ENCODE measurements around the gene CDK14.

Gene CDK14

DNA sequence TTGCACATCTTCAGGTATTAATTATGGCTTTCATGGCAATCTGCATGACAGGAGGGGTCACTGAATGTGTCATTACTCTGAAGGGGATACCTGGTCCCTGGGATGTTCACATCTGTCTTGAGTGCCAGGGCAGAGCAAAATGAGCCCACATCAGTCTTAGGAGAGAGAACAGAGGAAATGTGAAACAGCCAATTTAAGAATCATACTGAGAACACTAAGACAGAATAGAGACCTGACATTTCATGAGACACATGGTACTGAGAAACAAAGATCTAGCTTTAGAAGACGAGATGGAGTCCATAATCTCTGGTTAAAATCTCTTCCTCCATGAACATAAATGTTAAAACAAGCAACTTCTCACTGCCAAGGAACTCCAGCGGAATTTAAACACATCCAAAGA is 634.0 kb downstream of the CDK14 start:
- no peak for TF ChIP-seq RAD21 (IDR thresholded peaks at IDR 0.05; ENCODE audit: low read depth)
- no peak for TF ChIP-seq TEAD4 (IDR thresholded peaks at IDR 0.05)
- no peak for TF ChIP-seq TAF1 (IDR thresholded peaks at IDR 0.05; ENCODE audit: low read depth)
- TF ChIP-seq, protein P1, sequence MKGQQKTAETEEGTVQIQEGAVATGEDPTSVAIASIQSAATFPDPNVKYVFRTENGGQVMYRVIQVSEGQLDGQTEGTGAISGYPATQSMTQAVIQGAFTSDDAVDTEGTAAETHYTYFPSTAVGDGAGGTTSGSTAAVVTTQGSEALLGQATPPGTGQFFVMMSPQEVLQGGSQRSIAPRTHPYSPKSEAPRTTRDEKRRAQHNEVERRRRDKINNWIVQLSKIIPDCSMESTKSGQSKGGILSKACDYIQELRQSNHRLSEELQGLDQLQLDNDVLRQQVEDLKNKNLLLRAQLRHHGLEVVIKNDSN (IDR thresholded peaks at IDR 0.05), result no peak
- no peak for TF ChIP-seq CREB1 (IDR thresholded peaks at IDR 0.05; ENCODE audit: low read depth)
- TF ChIP-seq TCF12 (IDR thresholded peaks at IDR 0.05; ENCODE audit: low read depth), result no peak
- no peak for TF ChIP-seq CEBPB (IDR thresholded peaks at IDR 0.05)
- no peak for TF ChIP-seq FOXM1 (IDR thresholded peaks at IDR 0.05; ENCODE audit: borderline replicate concordance, low read depth)
- no peak for TF ChIP-seq NFIC (IDR thresholded peaks at IDR 0.05)
- no peak for TF ChIP-seq EGR1 (IDR thresholded peaks at IDR 0.05)
- TF ChIP-seq EP300 (IDR thresholded peaks at IDR 0.05; ENCODE audit: borderline replicate concordance), result no peak
- TF ChIP-seq, protein P2, sequence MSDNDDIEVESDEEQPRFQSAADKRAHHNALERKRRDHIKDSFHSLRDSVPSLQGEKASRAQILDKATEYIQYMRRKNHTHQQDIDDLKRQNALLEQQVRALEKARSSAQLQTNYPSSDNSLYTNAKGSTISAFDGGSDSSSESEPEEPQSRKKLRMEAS (IDR thresholded peaks at IDR 0.05), result no peak
- no peak for TF ChIP-seq ZBTB7A (IDR thresholded peaks at IDR 0.05; ENCODE audit: low read depth)
- TF ChIP-seq YY1 (IDR thresholded peaks at IDR 0.05; ENCODE audit: low read depth), result no peak
- TF ChIP-seq, protein P3, sequence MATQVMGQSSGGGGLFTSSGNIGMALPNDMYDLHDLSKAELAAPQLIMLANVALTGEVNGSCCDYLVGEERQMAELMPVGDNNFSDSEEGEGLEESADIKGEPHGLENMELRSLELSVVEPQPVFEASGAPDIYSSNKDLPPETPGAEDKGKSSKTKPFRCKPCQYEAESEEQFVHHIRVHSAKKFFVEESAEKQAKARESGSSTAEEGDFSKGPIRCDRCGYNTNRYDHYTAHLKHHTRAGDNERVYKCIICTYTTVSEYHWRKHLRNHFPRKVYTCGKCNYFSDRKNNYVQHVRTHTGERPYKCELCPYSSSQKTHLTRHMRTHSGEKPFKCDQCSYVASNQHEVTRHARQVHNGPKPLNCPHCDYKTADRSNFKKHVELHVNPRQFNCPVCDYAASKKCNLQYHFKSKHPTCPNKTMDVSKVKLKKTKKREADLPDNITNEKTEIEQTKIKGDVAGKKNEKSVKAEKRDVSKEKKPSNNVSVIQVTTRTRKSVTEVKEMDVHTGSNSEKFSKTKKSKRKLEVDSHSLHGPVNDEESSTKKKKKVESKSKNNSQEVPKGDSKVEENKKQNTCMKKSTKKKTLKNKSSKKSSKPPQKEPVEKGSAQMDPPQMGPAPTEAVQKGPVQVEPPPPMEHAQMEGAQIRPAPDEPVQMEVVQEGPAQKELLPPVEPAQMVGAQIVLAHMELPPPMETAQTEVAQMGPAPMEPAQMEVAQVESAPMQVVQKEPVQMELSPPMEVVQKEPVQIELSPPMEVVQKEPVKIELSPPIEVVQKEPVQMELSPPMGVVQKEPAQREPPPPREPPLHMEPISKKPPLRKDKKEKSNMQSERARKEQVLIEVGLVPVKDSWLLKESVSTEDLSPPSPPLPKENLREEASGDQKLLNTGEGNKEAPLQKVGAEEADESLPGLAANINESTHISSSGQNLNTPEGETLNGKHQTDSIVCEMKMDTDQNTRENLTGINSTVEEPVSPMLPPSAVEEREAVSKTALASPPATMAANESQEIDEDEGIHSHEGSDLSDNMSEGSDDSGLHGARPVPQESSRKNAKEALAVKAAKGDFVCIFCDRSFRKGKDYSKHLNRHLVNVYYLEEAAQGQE (IDR thresholded peaks at IDR 0.05; ENCODE audit: low read depth), result no peak

DNA sequence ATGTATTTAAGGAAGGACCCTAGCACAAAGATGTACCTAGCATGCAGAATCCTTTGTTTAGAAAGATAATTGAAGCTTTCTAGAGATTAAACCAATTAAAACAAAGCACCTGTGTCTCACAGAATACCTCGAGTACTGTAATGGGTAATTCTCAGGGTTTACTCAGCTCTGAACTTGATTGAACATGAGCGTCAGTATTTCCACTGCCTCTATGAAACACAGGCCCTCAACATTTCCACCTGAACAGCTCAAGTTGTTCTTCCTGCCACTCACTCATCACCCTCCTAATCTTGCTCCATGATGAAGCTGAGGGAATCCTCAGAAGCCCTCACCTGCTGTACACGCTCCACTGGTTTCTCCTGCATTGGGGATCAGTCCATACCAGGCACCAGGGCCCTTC is 634.4 kb downstream of the CDK14 start:
- TF ChIP-seq TAF1 (IDR thresholded peaks at IDR 0.05; ENCODE audit: low read depth), result no peak
- TF ChIP-seq RAD21 (IDR thresholded peaks at IDR 0.05; ENCODE audit: low read depth), result no peak
- no peak for TF ChIP-seq FOXM1 (IDR thresholded peaks at IDR 0.05; ENCODE audit: borderline replicate concordance, low read depth)
- TF ChIP-seq CEBPB (IDR thresholded peaks at IDR 0.05), result no peak
- TF ChIP-seq TEAD4 (IDR thresholded peaks at IDR 0.05), result no peak
- TF ChIP-seq, protein P3 (IDR thresholded peaks at IDR 0.05; ENCODE audit: low read depth), result no peak
- TF ChIP-seq, protein P2 (IDR thresholded peaks at IDR 0.05), result no peak
- TF ChIP-seq, protein P1 (IDR thresholded peaks at IDR 0.05), result no peak
- no peak for TF ChIP-seq EGR1 (IDR thresholded peaks at IDR 0.05)
- no peak for TF ChIP-seq CREB1 (IDR thresholded peaks at IDR 0.05; ENCODE audit: low read depth)
- TF ChIP-seq YY1 (IDR thresholded peaks at IDR 0.05; ENCODE audit: low read depth), result no peak
- no peak for TF ChIP-seq TCF12 (IDR thresholded peaks at IDR 0.05; ENCODE audit: low read depth)
- no peak for TF ChIP-seq ZBTB7A (IDR thresholded peaks at IDR 0.05; ENCODE audit: low read depth)
- no peak for TF ChIP-seq NFIC (IDR thresholded peaks at IDR 0.05)
- TF ChIP-seq EP300 (IDR thresholded peaks at IDR 0.05; ENCODE audit: borderline replicate concordance), result no peak

DNA sequence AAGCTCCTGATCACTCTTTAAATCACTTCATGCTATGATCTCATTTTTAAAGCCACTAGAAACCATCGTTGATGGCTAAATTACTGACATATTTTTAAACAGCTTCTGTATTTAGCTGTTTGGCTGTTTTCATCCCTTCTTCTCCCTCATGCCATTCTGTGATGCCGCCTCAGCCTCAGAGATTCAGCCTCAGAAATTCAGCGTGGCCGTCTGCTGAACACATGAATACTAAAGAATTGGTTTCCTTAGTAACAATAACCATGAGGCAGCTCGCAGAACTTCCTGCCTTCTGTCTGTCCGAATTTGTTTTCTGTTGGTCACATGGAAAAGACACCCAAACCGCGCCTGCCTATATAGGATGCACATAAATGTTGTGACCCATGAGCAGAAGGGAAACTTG is 637.1 kb downstream of the CDK14 start:
- TF ChIP-seq, protein P1 (IDR thresholded peaks at IDR 0.05), result no peak
- no peak for TF ChIP-seq CREB1 (IDR thresholded peaks at IDR 0.05; ENCODE audit: low read depth)
- TF ChIP-seq TCF12 (IDR thresholded peaks at IDR 0.05; ENCODE audit: low read depth), result no peak
- TF ChIP-seq, protein P3 (IDR thresholded peaks at IDR 0.05; ENCODE audit: low read depth), result no peak
- no peak for TF ChIP-seq EGR1 (IDR thresholded peaks at IDR 0.05)
- no peak for TF ChIP-seq YY1 (IDR thresholded peaks at IDR 0.05; ENCODE audit: low read depth)
- TF ChIP-seq CEBPB (IDR thresholded peaks at IDR 0.05), result no peak
- no peak for TF ChIP-seq RAD21 (IDR thresholded peaks at IDR 0.05; ENCODE audit: low read depth)

DNA sequence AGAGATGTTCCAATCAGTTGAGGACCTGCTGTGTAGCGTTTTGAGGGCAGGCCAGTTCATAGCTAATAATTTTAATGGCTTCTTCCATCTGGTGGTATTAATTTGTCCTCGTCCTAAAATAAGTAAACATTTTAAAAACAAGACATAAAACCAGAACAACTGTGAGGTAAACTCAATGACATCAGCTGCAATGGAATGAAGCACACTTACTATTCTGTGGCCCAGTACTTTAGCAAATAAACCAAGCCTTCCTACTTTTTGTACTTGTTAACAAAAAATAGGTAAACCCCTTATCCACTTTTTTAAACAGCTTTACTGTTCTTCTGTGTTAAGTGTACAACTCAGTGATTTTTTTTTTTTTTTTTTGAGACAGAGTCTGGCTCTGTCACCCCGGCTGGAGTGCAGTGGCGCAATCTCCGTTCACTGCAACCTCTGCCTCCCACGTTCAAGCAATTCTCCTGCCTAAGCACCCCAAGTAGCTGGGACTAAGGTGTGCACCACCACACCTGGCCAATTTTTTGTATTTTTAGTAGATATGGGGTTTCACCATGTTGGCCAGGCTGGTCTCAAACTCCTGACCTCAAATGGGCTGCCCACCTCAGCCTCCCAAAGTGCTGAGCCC is 639.2 kb downstream of the CDK14 start:
- no peak for TF ChIP-seq YY1 (IDR thresholded peaks at IDR 0.05; ENCODE audit: low read depth)
- no peak for TF ChIP-seq TCF12 (IDR thresholded peaks at IDR 0.05; ENCODE audit: low read depth)
- no peak for TF ChIP-seq NFIC (IDR thresholded peaks at IDR 0.05)
- TF ChIP-seq EGR1 (IDR thresholded peaks at IDR 0.05), result no peak
- TF ChIP-seq CEBPB (IDR thresholded peaks at IDR 0.05), result no peak
- TF ChIP-seq TEAD4 (IDR thresholded peaks at IDR 0.05), result no peak
